ENCODE results near the gene IRF9. TPM values are rescaled to one million over a fixed set of nuclear protein-coding genes. Genes with fewer than 3 reads are reported as not detected.

The IRF9 gene
- total and polyA plus RNA-seq, 2 of the 13 experiments (the other 11 are each of a cell fraction or from before 2014, with no cell fraction given), result 14.9 to 49.7 TPM

GRCh38 chr14:24181371-24182077, 20.5 kb downstream of the IRF9 start (continued):
- TF ChIP-seq POGK (CRISPR knock-in tag; conservative IDR thresholded peaks at IDR 0.05), result no peak
- TF ChIP-seq LBX2 (CRISPR knock-in tag; IDR thresholded peaks at IDR 0.05; ENCODE audit: borderline replicate concordance), result no peak
- no peak for TF ChIP-seq HMGXB4 (CRISPR knock-in tag; IDR thresholded peaks at IDR 0.05; ENCODE audit: borderline replicate concordance in 1 of 2, low read depth in 1 of 2)
- no peak for TF ChIP-seq KDM4B (CRISPR knock-in tag; IDR thresholded peaks at IDR 0.05)
- TF ChIP-seq AGO2 (optimal IDR thresholded peaks at IDR 0.05; ENCODE audit: low read depth, low read length), result peak; percentile 97
- TF ChIP-seq ZNF205 (CRISPR knock-in tag; IDR thresholded peaks at IDR 0.05), result no peak
- no peak for TF ChIP-seq MIXL1 (CRISPR knock-in tag; IDR thresholded peaks at IDR 0.05)
- no peak for TF ChIP-seq HHEX (CRISPR knock-in tag; IDR thresholded peaks at IDR 0.05)
- TF ChIP-seq HNF1B (CRISPR knock-in tag; IDR thresholded peaks at IDR 0.05), result no peak
- 0 out of 2 replicates have a peak, but pooled peaks have one; percentile 21 for TF ChIP-seq ZFP91 (CRISPR knock-in tag; IDR thresholded peaks at IDR 0.05; ENCODE audit: borderline replicate concordance)
- no peak for TF ChIP-seq RFXAP (CRISPR knock-in tag; IDR thresholded peaks at IDR 0.05; ENCODE audit: borderline replicate concordance)
- TF ChIP-seq ZNF276 (CRISPR knock-in tag; IDR thresholded peaks at IDR 0.05; ENCODE audit: low read depth), result 0 out of 2 replicates have a peak, but pooled peaks have one; percentile 30
- TF ChIP-seq ZSCAN31 (CRISPR knock-in tag; IDR thresholded peaks at IDR 0.05; ENCODE audit: low read depth), result no peak
- TF ChIP-seq PTBP1 (IDR thresholded peaks at IDR 0.05; ENCODE audit: low read depth, low read length, poor library complexity, severe bottlenecking), result no peak
- peak; percentile 57; the same call in 1 of the 2 replicates for TF ChIP-seq DZIP1 (CRISPR knock-in tag; IDR thresholded peaks at IDR 0.05)
- no peak for TF ChIP-seq ISL2 (CRISPR knock-in tag; IDR thresholded peaks at IDR 0.05)

Measured in HepG2 (cell line).